GM08714 (cell line): ENCODE results near the gene HMGN4.
A peak's percentile ranks its signal among the peaks of the same experiment; 100 is the strongest.
"Not testable (repeated sequence)": the region's sequence is repeated elsewhere in the genome, so short reads cannot be mapped to it uniquely, and the experiment has no call there.

Experiments
- H3K4me3 ChIP-seq: fragments of 200-500 bp; sonication (Bioruptor generic); 2 replicates; pipeline ENCODE4 v1.5.1; 2014; ENCODE audit warnings: mild to moderate bottlenecking, low read length, inconsistent platforms
- ZNF274 ChIP-seq: IDR thresholded peaks from 2 replicates; pipeline ENCODE4 v1.6.1; 2012; ENCODE audit warnings: mild to moderate bottlenecking, low read depth, low read length

The HMGN4 gene

DNA sequence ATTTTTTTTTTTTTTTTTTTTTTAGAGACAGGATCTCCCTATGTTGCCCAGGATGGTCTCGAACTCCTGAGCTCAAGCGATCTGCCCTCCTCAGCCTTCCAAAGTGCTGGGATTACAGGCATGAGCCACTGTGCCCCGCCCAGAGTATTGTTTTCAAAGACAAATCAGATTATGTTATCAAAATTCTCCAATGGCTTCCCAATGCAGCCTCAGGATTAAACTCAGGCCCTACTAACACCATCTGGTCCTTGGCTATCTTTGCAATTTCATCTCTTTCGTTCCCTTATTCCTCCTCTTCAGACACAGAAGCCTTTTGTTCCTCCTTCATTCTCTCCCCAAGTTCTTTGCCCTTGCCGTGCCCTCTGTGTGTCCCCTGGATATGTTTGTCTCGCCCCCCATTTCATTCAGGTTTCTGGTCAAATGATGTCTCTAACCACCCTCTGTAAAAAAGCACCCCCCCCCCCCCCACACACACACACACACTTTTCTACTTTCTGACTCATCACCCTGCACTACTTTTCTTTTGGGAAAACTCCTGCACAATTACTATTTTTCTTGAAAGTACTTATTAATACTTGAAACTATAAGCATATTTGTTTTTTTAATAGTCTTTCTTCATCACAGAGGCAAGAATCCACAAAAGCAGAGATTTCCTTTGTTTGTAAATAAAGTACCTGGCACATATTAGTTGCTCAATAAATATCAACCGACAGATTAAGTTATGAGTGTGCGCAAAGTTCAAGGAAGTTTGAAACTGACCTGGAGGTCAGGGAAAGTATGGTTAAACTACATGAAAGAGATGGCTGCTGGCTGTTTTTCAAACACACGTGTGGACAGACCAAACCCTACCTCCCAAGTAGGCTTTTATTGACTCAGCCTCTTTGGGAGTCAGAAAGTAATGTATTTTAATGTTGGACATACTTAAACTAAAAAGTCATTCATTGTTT, 21.4 kb upstream of the HMGN4 start:
- TF ChIP-seq ZNF274, result no peak

DNA sequence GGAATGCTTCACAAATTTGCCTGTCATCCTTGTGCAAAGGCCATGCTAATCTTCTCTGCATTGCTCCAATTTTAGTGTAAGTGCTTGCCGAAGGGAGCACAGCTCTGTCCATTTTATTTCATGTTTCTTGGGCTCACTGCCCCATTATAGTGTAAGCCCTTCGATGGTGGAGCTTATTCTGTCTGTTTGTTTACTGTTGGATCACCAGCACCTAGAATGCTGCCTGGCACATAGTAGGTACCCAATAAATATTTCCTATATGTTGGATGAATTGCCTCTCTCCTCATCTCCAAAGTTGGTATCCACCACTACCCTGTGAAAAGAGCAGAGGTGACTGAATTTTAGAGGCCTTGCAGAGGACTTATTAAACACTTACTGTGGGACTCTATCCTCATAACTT, 18.8 kb upstream of the HMGN4 start:
- no peak overlapping the region for H3K4me3 ChIP-seq
- no peak for TF ChIP-seq ZNF274

More for the DNA sequence above, 21.4 kb upstream of the HMGN4 start:
- no peak overlapping the region for H3K4me3 ChIP-seq

DNA sequence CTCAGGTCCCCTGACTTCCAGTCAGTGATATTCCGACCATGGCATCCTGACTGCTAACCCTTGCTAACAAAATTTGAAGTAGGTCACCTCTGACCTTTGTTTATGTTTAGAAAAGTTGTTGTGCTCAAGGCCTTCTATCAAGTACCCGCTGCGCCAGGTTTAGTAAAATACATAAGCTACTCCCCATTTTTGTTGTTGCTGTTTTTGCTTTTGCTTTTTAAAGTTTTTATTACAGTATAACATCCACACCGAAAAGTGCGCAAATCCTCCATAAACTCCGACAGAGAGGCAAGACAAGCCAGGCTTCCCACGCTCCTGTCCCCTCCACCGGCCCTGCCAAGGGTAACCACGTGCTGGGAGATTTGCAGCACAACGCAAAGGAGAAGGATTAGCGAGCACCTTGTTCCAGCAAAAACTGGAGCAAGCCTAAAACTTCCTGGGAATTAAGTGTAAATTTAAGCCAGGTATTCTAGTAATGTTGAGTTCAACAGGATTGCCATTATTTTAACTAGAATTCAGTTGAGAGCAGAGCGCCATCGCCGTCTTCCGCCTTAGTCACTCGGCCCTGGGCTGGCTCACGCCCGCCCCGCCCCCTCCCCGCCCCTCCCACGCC, 17.8 kb upstream of the HMGN4 start:
- H3K4me3 ChIP-seq, result peak overlapping the region; percentile 55; the same call in 1 of the 2 replicates
- no peak for TF ChIP-seq ZNF274

DNA sequence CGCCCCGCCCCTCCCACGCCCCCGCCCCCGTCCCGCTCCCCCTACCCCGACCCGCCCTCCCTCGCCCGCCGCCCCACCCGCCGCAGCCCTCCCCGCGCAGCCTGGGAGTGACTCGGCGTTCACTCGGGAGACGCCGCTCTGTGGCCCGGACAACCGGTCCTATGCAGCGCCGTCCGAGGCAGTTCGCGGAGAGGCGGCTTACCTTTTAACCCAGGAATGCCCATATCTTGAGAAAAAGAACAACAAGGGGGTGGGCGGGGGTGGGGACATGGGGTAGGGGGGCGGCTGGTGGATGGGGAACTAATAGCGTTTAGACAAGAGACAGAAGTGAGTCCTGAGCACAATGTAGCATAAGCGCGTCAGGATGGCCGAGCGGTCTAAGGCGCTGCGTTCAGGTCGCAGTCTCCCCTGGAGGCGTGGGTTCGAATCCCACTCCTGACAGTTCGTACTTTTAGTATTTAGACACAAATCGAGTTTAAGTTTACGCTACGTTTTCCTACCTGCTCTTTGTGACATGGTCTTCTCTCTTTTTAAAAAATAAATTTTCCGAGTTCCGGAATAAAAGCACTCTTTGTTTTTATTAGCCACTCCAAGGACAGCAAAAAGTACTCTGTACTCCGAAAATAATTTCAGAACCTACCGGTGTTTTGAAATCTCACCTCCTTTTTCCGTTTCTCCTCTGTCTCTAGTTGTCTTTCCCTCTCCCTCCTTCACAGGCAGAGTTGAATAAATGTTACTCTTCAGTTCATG, 17.1 kb upstream of the HMGN4 start:
- H3K4me3 ChIP-seq, result peak overlapping the region; percentile 69
- TF ChIP-seq ZNF274, result no peak

DNA sequence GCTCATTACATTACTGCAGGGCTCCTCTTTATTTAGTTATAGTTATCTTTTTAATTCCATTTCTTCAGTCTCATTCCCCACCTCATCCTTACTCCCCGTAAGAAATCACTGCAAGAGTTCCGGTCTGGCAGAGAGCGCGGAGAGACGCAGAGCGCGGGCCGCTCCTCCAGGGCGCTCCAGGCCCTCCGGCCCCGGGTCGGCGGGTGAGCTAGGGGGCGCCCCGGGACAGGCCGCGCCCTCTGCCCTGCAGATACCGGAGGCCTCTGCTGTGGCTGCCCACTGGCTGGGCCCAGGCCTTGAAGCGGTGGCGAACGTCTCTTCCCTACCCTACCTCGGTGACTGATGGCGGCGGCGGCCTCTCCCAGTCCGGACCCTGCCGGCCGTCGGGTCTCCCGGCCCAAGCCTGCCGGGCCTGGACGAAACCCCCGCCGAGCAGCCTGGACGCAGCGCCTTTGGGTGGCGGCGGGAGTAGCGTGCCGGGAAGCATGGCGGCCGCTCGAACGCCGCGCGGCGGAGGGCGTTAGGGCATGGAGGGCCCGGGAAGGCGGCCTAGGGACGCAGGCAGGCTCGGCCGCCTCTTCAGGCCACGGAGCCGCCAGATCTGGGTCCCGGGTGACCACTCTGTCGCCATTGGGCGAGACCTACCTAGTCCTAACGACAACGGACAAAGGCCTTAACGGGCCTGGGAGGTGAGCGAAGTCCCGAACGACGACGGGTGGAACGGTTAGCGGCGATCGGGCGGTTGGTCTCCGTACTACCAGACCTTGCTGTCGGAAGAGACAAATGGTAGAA, 16.4 kb upstream of the HMGN4 start:
- TF ChIP-seq ZNF274, result no peak
- peak overlapping the region; percentile 69 for H3K4me3 ChIP-seq

DNA sequence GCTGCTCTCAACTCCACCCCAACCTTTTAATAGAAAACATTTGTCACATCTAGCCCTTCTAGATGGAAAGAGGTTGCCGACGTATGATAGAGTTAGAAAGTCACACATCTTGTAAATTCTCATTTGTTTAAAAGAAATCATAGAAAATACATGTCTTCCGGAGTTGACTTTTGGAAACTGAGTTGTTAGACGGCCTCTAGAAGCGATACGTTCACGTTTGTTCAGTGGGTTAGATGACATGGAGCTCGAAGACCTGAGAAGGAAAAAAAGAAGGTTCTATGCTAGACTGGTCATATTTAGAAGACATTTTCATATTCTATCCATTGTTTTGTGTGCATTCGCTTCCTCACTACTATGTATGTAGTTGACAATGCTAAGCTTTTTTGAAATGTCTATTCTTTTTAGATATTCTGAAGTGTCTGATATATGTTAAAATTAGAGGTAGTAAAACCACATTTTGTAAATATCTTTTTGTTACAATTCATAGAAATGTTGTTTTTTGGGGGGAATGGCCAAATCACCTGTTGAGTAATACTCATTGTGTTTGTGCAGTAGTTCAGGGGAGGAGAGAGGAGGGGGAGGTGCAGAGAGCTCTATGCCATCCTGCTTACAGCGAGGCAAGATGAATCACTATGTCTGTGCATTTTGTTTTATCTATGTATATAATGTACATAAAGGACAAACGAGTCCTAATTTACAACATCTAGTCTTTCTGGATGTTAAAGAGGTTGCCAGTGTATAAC, 15.5 kb upstream of the HMGN4 start:
- H3K4me3 ChIP-seq, result peak overlapping the region; percentile 69

DNA sequence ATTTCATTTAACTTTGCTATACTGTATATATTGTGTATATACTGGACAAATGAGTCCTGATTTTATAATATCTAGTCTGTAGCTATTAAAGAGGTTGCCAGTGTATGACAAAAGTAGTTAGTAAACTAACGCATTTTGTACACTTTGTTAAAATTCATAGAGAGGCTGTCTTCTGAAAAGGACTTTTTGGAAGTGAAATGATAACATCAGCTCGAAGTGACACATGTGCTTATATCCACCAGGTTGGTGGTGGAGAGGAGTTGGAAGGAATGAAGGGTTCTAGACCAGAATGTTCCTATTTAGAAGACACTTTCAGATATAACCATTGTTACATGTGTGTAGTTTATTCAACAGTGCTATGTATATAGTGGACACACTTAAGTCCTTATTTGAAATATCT, 13.9 kb upstream of the HMGN4 start:
- not testable (repeated sequence) for H3K4me3 ChIP-seq

DNA sequence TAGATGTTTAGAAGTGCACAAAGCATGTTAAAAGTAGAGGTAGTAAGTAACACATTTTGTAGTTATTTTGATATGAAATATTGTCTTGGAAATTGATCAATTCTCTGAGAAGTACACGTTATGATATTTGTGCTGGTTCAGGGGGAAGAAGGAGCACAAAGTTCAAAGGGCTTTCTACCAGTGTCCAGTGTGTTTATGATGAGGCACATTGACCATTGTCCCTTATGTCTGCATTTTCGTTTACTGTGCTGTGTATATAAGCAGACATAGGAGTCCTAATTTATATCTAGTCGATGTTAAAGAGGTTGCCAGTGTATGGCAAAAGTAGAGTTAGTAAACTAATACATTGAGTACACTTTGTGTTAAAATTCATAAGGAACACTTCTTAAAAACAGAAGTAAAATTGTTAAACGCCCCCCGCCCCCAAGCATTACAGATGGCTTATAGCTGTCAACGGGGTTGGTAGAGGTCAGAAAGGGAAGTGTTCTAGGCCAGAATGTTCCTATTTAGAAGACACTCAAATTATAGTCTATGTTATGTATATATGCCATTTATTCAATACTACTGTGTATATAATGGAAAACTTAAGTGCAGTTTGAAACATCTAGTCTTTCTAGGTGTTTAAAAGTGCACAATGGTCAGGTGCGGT, 13.3 kb upstream of the HMGN4 start:
- no peak overlapping the region for H3K4me3 ChIP-seq
- TF ChIP-seq ZNF274, result no peak

DNA sequence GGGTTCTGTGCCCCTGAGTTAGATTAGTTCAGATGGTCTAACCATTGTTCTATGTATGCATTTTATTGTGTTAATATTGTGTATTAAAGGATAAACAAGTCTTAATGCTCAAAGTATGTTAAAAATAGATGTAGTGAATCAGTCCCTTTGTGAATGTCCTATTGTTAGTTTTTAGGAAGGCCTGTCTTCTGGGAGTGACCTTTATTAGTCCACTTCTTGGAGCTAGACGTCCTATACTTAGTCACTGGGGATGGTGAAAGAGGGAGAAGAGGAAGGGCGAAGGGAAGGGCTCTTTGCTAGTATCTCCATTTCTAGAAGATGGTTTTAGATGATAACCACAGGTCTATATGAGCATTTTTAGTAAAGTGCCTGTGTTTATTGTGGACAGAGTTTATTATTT, 12.3 kb upstream of the HMGN4 start:
- no peak for TF ChIP-seq ZNF274
- H3K4me3 ChIP-seq, result no peak overlapping the region

DNA sequence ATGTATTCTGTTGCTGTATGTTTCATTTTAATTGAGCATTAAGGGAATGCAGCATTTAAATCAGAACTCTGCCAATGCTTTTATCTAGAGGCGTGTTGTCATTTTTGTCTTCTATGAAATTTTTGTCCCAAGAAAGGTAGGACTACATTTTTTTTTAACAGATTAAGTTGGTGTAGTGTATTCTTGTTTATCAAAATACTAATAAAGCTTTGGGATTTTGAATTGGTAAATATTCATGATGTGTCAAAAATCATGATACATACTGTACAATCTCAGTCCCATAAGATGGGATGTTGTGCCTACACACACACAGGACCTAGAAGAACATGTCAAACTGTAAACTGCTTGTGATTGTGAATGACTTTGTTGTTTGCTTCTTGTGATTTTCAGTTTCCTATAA, 11.2 kb upstream of the HMGN4 start:
- no peak overlapping the region for H3K4me3 ChIP-seq
- TF ChIP-seq ZNF274, result no peak

DNA sequence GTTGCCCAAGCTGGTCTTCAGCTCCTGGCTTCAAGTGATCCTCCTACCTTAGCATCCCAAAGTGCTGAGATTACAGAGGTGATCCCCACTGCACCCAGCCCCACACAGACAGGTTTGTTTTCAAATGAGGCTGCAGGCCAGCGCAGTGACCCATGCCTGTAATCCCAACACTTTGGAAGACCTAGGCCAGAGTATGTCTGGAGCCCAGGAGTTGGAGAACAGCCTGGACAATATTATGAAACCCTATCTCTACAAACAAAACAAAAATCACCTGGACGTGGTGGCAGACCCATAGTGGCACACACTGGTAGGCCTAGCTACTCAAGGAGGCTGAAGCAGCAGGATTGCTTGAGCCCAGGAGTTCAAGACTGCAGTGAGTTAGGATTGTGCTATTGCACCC, 8.0 kb upstream of the HMGN4 start:
- TF ChIP-seq ZNF274, result no peak
- H3K4me3 ChIP-seq, result no peak overlapping the region

DNA sequence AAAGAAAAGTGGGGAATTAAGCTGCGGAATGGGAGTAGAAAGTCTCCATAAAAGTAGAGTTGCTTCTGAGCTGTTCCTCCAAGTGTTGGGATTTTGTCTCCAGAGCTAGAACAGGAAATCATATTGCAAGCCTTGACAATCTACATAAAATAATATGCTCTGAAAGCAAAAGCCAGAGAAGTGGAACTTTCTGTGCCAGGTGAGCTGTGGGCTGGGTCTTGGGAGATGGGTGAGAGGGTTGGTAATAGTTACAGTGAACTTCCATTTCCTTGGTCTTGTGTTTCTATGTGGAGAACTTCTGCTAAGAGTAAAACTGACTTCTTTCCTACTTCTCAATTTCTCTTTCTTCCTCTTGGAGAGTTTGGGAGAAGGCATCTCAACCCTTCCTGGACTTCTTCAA, 6.3 kb upstream of the HMGN4 start:
- no peak overlapping the region for H3K4me3 ChIP-seq
- TF ChIP-seq ZNF274, result no peak
